ENCODE results near the gene AFDN. TPM values are rescaled to one million over a fixed set of nuclear protein-coding genes. Genes with fewer than 3 reads are reported as not detected.

AFDN gene
- total RNA-seq, 3 donors from 2014 or later (not counting 1 experiment from before 2014, with no cell fraction given), result 6.3 to 9.3 (median 7.9) TPM

DNA sequence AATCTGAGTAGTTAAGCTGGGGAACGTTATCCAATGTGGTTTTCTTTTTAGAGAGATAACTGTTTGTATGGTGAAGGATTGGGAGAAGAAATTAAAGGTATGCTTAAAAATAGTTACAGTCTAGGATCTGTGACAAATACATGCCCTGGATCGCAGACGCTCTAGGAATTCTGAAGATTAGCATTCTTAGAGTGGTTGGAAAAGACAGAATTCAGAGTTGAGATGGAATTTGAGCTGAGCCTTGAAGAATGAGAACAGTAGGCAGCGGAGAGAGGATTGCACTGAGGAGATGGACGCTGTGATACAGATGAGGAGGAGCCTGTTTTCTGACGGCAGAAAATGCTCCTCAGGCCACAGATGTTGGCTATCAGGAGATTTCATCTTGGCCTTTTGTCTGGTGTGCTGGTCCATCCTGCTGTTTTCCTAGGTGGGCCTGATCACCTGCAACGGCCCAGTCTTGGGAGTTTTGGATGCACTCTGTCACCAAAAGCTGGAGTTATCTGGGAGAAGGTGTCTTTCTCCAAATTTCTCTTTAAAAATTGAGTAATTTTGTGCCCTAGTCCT is 122.5 kb downstream of the AFDN start:
- no peak for ATAC-seq
- no peak for DNase-seq
- no peak overlapping the region for H3K27ac Mint-ChIP-seq
- intact Hi-C loops (cut with micrococcal nuclease), result no loop called here
- H3K36me3 Mint-ChIP-seq, result no peaks in the 10 kb centered on the region
- H3K4me3 ChIP-seq (ENCODE audit: low read length), result no peak overlapping the region
- H3K27me3 Mint-ChIP-seq (ENCODE audit: low read depth in 2 of 2), result no peaks in the 10 kb centered on the region
- TF ChIP-seq, protein P1, sequence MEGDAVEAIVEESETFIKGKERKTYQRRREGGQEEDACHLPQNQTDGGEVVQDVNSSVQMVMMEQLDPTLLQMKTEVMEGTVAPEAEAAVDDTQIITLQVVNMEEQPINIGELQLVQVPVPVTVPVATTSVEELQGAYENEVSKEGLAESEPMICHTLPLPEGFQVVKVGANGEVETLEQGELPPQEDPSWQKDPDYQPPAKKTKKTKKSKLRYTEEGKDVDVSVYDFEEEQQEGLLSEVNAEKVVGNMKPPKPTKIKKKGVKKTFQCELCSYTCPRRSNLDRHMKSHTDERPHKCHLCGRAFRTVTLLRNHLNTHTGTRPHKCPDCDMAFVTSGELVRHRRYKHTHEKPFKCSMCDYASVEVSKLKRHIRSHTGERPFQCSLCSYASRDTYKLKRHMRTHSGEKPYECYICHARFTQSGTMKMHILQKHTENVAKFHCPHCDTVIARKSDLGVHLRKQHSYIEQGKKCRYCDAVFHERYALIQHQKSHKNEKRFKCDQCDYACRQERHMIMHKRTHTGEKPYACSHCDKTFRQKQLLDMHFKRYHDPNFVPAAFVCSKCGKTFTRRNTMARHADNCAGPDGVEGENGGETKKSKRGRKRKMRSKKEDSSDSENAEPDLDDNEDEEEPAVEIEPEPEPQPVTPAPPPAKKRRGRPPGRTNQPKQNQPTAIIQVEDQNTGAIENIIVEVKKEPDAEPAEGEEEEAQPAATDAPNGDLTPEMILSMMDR (IDR thresholded peaks at IDR 0.05), result no peak
- H3K27me3 ChIP-seq (ENCODE audit: control insufficient read depth, insufficient read depth, low read length), result no peaks in the 10 kb centered on the region
- no peaks in the 10 kb centered on the region for H3K9me3 Mint-ChIP-seq
- H3K9me3 ChIP-seq (ENCODE audit: control insufficient read depth, insufficient read depth, low read length), result no peaks in the 10 kb centered on the region
- no peaks in the 10 kb centered on the region for H3K4me1 Mint-ChIP-seq
- WGBS (ENCODE audit: insufficient coverage), result 90% methylated on average over 7 of the region's 7 CpGs
- no peak overlapping the region for H3K4me3 Mint-ChIP-seq
- H3K36me3 ChIP-seq (ENCODE audit: control insufficient read depth, insufficient read depth, low read length), result no peaks in the 10 kb centered on the region
- H3K4me1 ChIP-seq (ENCODE audit: control insufficient read depth, insufficient read depth, low read length), result no peaks in the 10 kb centered on the region
- H3K27ac ChIP-seq (ENCODE audit: low read length), result no peak overlapping the region

DNA sequence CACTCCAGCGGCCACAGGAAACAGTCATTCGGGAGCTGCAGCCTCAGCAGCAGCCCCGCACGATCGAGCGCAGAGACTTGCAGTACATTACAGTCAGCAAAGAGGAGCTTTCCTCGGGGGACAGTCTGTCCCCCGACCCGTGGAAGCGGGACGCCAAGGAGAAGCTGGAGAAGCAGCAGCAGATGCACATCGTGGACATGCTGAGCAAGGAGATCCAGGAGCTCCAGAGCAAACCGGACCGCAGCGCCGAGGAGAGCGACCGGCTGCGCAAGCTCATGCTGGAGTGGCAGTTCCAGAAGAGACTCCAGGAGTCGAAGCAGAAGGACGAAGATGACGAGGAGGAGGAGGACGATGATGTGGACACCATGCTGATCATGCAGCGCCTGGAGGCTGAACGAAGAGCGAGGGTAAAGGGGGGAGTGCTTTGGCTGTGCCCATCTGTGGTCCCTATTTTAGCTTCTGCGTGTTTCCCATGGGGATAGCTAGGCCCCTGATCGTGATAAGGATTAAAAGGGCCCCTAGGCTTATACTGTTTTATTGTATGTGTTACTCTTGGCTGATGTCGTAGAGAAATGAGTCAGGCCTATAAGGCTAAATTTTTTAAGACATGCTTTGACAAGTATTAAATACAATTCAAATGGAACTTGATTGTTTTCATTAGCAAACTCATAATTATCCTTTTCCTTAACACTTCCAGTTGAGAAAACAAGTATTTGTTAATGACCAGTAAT is 125.2 kb downstream of the AFDN start:
- no peaks in the 10 kb centered on the region for H3K9me3 Mint-ChIP-seq
- Histone ChIP-seq H3K9me3 (ENCODE audit: control insufficient read depth, insufficient read depth, low read length) (no peaks in the 10 kb centered on the region), H3K27me3 (ENCODE audit: control insufficient read depth, insufficient read depth, low read length) (no peaks in the 10 kb centered on the region), H3K36me3 (ENCODE audit: control insufficient read depth, insufficient read depth, low read length) (no peaks in the 10 kb centered on the region), H3K4me1 (ENCODE audit: control insufficient read depth, insufficient read depth, low read length) (no peaks in the 10 kb centered on the region), H3K4me3 (ENCODE audit: low read length) (no peak overlapping the region), H3K27ac (ENCODE audit: low read length) (no peak overlapping the region)
- no peak for DNase-seq
- intact Hi-C loops (cut with micrococcal nuclease), result no loop called here
- no peak for ATAC-seq
- 93% methylated on average over 29 of the region's 29 CpGs for WGBS (ENCODE audit: insufficient coverage)
- no peaks in the 10 kb centered on the region for H3K36me3 Mint-ChIP-seq
- no peak overlapping the region for H3K4me3 Mint-ChIP-seq
- TF ChIP-seq, protein P1 (IDR thresholded peaks at IDR 0.05), result no peak
- H3K27me3 Mint-ChIP-seq (ENCODE audit: low read depth in 2 of 2), result no peaks in the 10 kb centered on the region
- H3K27ac Mint-ChIP-seq, result no peak overlapping the region
- H3K4me1 Mint-ChIP-seq, result no peaks in the 10 kb centered on the region

DNA sequence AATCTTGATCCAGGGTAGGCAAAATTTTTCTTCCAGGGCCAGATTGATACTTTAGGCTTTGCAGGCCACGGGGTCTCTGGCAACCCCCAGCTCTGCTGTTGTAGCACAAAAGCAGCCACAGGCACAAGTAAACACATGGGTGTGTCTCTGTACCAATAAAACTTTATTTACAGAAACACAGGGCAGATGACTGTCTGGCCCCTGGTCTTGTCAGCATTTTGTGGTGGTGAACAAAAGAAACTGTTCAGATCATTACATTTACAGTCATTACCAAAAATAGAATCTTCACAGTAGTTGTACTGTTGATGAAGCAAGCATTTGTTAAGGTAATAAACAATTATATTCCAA is 125.8 kb downstream of the AFDN start:
- Mint-ChIP-seq H3K4me3 (no peak overlapping the region), H3K27me3 (ENCODE audit: low read depth in 2 of 2) (no peaks in the 10 kb centered on the region), H3K4me1 (no peaks in the 10 kb centered on the region), H3K27ac (no peak overlapping the region), H3K36me3 (no peaks in the 10 kb centered on the region), H3K9me3 (no peaks in the 10 kb centered on the region)
- no peak overlapping the region for H3K4me3 ChIP-seq (ENCODE audit: low read length)
- TF ChIP-seq, protein P1 (IDR thresholded peaks at IDR 0.05), result no peak
- no peak for DNase-seq
- WGBS (ENCODE audit: insufficient coverage), result 96% methylated on average over 1 of the region's 1 CpG
- H3K27ac ChIP-seq (ENCODE audit: low read length), result no peak overlapping the region
- H3K36me3 ChIP-seq (ENCODE audit: control insufficient read depth, insufficient read depth, low read length), result no peaks in the 10 kb centered on the region
- no peaks in the 10 kb centered on the region for H3K4me1 ChIP-seq (ENCODE audit: control insufficient read depth, insufficient read depth, low read length)
- no peaks in the 10 kb centered on the region for H3K27me3 ChIP-seq (ENCODE audit: control insufficient read depth, insufficient read depth, low read length)
- H3K9me3 ChIP-seq (ENCODE audit: control insufficient read depth, insufficient read depth, low read length), result no peaks in the 10 kb centered on the region
- intact Hi-C loops (cut with micrococcal nuclease), result no loop called here
- no peak for ATAC-seq

DNA sequence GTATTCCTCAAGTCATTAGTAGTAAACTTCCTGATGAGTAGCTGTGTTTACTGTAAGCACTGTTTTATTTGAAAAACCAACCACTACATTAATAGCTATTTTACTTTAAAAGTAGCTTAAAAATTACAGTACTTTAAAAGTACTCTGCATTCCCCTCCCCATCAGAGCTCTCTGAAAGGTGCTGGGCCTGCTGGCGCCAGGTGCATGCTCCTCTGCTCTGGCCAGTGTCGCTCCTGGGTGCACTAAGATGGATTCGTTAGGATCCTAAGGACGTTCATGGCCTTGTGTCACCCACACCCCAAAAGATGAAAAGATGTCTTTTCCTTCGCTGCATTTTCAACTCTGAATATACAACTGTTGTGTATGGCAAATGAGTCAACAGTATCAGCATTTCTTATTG is 126.8 kb downstream of the AFDN start:
- TF ChIP-seq, protein P1 (IDR thresholded peaks at IDR 0.05), result no peak
- no peaks in the 10 kb centered on the region for H3K4me1 Mint-ChIP-seq
- no peak for ATAC-seq
- 89% methylated on average over 4 of the region's 5 CpGs for WGBS (ENCODE audit: insufficient coverage)
- Histone ChIP-seq H3K27ac (ENCODE audit: low read length) (no peak overlapping the region), H3K4me3 (ENCODE audit: low read length) (no peak overlapping the region), H3K36me3 (ENCODE audit: control insufficient read depth, insufficient read depth, low read length) (no peaks in the 10 kb centered on the region), H3K9me3 (ENCODE audit: control insufficient read depth, insufficient read depth, low read length) (no peaks in the 10 kb centered on the region), H3K27me3 (ENCODE audit: control insufficient read depth, insufficient read depth, low read length) (no peaks in the 10 kb centered on the region), H3K4me1 (ENCODE audit: control insufficient read depth, insufficient read depth, low read length) (no peaks in the 10 kb centered on the region)
- no peak for DNase-seq
- H3K27me3 Mint-ChIP-seq (ENCODE audit: low read depth in 2 of 2), result no peaks in the 10 kb centered on the region
- H3K27ac Mint-ChIP-seq, result no peak overlapping the region
- no peaks in the 10 kb centered on the region for H3K9me3 Mint-ChIP-seq
- H3K4me3 Mint-ChIP-seq, result no peak overlapping the region
- H3K36me3 Mint-ChIP-seq, result no peaks in the 10 kb centered on the region
- intact Hi-C loops (cut with micrococcal nuclease), result no loop called here

Data from natural killer cell (primary cell).